Renal cortex interstitium (tissue), 11 donors: Measurements from ENCODE around the gene ZBTB16. TPM values are rescaled to one million over a fixed set of nuclear protein-coding genes. Genes with fewer than 3 reads are reported as not detected.

Source experiments
- DNase-seq, 11 donors: peaks; one replicate each; pipeline ENCODE4 v3.0.0-alpha.2; 2013; ENCODE audit warnings: low read depth in 9 of 11, low spot score in 4 of 11; ENCODE audit errors: extremely low read depth in 1 of 11
- polyA plus RNA-seq, 3 donors: library from polyadenylated mRNA; unstranded; fragments of 120-200 nt; gene quantifications; one replicate each; pipeline ENCODE4 v1.2.1, GENCODE V29; 2013; ENCODE audit not compliant: insufficient read length in 3 of 3

ZBTB16 gene
- polyA plus RNA-seq, 3 donors: 1.4 to 2.5 (median 1.7) TPM

DNA sequence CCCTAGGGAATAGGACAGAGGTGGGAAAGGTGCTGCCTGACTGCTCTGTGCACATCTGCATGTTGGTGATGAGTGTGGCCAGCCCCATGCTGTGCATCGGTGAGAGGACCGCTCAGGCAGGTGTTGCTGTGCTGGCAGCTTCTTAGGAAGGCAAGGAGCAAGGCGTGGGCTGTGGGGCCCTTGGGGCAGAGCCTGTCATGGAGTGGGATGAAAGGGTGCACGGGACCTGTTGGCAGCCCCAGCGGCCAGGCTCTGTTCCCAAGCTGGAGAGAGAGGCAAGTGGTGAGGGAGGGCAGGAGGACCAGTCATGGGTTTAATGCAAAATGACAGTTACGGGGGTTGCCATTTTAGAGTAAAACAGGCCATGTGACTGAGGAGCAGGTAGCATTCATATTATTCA lies 78.3 kb downstream of the ZBTB16 start:
- DNase-seq: no peak

DNA sequence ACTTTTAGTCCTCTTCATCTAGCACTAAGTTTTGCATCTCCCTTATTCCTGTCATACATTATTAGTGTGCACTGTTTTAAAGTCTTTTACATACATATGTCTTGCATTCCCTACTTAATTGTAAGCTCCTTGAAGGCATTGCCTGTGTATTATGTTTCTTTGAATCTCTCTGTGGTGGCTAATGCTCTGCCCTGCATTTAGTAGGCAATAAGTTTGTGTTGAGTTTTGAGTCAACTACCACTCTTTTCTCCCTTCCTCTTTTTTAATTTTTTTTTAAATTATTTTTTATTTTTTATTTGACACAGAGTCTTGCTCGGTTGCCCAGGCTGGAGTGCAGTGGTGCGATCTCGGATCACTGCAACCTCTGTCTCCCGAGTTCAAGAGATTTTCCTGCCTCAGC lies 78.9 kb downstream of the ZBTB16 start:
- no peak for DNase-seq

DNA sequence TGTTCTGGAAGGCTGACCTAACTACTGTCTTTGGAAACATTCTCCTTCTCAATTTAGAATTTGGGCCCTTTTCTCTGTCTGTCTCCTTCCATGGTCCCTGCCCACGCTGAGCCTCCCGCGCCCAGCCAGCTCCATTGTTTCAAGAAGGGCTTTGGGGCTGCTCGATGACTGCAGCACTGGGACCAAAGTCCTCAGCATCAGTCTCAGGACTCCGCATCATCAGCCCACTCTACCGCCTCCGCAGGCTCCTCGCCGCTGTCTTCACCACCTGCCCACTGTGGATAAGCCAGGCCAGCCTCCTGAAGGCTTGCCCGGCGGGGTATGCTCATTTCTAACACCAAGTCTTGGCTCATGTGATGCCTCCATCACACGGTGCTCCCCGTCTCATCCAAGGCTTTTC lies 81.3 kb downstream of the ZBTB16 start:
- no peak for DNase-seq

DNA sequence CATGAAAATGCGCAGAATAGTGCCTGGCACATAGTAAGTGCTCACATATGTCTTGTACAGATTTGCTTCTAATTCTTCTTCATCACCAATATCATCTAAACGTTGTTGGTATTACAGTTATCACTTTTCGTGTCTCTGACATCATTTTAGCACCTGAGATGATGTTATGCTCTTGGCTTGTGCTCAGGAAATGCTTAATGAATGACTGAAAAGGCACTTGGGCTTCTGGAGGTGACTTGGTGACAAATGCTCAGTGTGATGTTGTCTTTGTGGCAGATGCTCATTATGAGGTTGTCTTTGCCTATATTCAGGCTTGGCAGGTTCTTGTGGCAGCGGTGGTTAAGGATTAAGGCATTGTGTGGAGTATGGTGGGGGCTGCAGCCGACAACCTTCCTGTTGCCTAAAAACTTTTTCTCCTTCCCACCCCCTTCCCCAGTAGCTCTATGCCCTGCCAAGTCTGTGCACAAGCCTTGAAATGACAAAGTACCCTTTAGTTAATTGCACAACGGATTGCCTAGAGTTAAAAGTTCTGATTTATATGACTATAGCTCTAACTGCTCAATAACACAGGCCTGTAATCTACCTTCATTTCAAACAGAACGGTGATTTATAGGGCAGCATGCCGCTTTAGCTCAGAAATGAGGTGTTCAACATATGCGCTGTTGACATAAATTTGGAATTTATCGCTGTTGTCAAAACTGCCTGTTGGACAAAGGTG lies 82.5 kb downstream of the ZBTB16 start:
- DNase-seq: no peak

DNA sequence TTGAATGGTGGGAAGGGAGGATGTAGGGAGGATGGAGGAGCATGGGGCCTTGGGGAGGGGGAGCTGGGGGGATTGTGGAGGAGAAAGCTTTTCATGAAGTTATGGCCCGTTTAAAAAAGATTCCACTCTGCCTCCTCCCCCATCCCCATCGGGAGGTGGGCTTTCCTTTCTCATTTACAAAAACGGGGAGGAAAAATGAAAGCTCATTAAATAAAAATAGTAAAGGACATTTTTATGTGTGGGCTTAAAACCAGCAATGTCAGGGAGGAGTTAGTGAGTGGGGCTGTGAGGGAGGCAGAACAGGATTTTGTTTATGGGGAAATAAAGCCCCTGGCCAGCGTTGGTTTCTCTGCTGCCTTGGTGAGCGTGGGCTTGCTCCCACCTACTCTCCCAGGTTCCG lies 83.2 kb downstream of the ZBTB16 start:
- no peak for DNase-seq

DNA sequence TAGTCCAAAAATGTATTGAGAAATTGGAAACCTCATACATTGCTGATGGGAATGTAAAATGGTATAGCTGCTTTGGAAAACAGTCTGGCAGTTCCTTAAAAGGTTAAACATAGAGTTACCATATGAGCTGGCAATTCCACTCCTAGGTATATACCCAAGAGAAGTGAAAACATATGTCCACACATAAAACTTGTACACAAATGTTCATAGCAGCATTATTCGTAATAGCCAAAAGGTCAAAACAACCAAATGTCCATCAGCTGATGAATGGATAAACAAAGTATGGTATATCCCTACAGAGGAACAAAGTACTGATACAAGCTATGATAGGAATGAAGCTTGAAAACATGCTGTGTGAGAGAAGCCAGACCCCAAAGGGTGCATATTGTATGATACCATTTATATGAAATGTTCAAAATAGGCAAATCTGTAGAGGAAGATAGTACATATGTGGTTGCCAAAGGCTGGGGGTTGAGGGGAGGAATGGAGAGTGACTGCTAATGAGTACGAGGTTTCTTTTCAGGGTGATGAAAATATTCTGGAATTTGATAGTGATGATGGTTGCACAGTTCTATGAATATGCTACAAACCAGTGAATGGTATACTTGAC lies 85.8 kb downstream of the ZBTB16 start:
- DNase-seq: no peak

DNA sequence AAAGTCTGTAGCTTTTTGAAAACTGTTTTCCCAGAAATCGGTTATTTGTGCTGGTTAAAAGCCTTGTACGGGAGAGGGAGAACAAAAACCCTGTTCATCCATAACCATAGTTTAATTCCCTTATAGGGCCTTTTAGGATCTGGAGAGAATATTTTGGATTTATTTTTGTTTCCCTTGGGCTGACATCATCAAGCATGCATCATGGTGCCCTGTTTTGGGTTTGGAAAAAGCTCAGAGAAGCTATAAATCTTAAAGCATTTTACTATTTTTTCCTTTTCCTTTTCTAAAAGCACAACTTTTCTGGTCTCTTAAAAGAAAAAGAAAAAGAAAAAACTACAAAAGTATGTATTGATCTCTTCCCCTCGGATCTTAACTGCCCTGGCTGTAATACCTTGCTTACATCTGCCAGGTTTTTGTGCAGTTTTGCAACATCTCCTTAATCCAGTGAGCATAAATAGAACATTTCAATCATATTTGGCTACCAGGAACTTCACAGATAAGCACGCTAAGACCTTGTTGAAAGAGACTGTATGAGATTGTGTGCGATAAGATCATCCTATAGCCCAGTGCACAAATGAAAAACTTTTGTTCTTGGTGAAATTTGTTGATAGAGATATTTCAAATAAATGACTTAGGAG lies 88.0 kb downstream of the ZBTB16 start:
- no peak for DNase-seq

DNA sequence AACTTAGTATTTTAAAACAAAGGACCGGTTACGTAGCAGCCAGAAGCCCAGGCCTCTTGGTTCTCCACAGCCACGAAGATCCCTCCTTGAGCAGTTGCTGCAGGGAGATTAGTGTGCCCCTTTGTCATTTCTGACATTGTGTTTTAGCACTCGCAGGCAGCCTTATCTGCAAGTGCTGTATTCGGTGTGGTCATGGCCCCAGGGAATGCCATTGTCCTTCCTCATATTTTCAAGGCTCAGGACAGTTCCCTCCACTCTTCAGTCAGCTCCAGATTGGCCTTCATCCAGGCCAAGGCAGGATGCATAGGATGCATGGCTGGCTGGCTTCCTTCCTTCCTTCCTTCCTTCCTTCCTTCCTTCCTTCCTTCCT lies 88.5 kb downstream of the ZBTB16 start:
- no peak for DNase-seq

DNA sequence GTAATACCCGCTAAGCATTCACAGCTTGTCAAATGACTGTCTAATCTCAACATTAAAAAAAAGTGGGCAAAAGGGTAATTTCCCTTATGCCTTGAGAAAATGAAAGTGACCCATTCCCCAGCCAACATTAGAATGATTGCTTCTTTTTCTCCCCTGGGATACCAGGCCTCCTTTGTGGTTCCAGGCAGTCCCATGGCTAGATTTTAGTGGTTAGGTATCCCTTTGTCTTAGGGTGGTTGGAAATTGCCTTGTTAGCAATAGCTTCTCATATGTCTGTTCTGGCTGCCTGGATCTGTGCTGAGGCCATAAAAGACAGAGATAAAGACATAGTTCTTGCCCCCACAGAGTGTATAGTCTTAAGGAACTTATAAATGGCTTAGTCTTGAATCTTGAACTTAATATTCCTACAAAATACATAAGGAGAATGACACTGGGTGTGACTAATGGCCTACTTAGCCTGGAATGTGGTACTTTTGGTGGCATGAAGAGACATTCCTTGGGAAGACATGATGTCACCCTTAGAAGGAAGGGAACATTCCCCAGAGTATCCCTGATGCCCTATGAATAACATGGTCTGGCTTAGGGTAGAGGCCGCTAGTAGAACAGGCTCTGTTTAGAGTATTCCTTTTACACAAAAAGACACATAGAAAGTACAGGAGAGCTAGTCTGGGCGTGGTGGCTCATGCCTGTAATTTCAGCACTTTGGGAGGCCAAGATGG lies 90.3 kb downstream of the ZBTB16 start:
- DNase-seq: no peak

DNA sequence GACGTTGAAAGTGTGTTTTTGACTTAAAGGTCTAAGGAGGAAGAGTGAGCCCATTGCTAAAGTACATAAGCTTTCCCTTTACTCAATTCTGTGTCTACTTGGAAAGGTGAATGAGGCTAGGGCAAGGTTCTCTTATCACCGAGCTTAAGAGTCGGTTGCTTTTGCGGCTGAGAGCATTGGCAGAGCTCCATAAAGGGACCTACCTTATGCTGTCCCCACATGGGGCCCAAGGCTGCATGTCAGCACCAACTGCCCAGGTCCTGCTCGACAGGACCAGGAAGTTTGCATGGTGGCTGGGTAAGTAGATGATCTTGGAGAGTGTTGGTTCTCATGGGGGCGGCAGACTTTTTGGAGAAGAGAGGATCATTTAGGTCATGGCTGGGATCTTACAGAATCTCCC lies 91.2 kb downstream of the ZBTB16 start:
- DNase-seq: no peak

DNA sequence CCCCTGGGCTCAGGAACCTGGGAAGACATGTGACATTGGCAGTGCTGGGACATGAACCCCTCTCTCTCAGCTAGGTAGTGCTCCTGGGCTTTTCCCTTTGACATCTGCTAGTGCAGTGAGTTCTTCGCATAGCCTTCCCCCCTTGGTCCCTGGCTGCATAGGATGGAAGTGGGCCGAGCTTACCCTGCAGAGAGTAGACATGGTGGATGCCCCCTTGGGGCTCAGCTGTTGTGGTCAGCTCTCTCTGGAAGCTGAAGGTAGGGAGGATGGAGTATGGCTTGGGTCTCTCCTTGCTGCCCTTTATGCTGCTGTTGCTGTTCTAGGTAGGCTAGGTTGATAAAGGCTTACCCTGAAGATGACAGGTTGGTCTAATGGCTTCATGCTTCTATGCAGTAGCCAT lies 92.1 kb downstream of the ZBTB16 start:
- no peak for DNase-seq

DNA sequence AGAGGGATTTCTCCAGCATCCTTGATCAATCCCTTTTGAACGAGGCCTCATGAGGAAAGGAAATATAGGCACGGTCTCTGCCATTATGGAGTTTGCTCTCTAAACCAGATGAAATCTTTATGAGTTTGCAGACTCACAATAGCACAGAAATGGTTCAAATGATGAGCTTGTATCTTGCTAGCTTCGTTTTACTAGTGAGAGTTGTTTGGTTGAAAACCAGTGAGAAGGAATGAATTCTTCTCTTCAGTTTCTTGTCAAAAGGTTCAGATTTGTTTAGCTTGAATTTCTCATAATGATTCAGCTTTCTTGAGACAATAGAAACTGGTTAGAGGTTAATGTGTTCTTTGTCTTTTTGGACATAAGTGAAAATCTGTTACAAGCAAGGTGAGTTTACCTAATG lies 92.7 kb downstream of the ZBTB16 start:
- DNase-seq: no peak

DNA sequence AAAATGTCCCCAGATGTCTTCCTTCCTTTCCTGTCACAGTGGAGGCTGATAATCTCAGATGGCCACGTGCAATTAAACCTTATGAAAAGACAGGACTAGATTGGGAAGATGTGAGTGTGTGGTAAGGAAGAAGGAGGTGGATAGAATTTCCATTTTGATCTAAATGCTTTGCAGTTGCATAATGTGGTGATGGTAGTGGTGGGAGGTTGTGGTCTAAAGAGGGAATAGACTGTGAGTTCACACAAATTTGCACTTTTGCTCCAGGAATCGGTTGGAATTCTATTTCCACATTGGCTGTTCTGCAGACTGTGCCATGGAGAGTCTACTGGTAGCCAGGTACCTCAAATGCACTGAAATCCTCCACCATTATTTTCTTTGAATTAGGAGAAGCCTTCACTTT lies 93.3 kb downstream of the ZBTB16 start:
- no peak for DNase-seq

DNA sequence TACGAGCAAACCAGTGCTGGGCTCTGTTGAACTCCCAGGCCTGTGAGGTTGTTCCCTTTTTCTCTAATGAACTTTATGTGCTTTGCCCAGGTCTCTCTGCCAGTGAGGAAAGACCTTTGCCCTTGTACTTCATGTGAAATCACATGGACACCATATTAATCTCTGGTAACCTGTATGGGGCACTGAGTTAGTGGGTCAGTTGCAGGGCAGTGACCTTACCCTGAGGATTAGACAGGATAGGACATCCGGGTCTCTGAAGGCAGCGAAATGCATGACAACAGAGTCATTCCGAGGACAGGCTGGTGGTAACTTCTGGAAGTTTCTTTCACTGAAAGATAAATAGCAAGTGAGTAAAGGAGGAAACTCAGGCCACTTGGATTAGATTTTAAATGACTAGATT lies 93.7 kb downstream of the ZBTB16 start:
- no peak for DNase-seq

DNA sequence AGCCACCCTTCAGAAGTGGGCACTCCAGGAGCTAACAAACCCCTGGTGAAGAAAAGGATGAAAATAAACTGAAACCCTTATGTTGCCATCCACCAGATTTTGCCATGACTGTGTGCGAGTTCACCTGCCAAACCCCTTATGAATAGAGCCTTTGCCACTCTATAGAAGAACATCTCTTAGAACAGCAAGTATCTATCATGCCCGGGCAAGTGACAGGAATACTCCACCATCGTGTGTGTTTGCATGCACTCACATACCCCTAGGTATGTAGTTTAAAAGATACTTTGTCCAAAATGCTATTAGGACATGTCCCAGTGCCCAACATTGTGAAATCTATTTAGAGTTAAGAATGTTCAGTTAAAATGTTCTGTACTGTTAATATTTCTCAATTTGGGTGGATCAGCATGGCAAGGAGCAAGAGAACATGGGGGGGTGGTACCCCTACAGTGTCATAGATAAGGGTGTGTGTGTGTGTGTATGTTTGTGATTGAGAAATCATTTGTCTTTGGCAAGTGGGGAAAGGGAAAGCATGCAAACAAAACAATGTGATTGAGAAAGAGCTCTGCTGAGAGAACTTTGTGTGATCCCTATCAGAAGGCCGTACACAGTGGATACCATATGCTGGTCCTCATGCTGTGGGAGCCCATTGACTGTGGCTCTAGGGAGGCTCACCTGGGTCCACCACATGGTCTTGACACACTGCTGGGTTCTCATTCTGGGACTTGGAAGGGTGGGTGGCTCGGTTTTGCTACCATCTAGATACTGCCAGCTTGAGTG lies 94.9 kb downstream of the ZBTB16 start:
- DNase-seq: no peak

DNA sequence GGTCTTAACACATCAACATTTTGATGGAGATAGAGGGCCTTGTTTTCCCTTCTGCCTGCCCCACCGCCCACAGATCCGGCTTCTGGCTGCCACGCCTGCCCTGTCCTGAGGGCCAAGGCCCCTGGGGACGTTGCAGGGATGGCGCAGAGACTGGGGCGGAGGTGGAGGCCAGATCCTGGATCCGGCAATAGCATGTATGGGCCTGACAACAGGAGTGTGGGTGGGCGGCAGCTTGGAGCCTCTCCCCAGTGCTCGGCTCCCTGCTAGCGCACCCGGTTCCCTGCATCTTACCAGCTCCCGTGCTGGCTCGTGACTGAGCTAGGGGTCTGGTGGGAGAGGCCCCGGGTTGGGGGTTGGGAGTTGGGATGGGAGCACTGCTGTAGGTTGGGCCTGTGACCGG lies 95.6 kb downstream of the ZBTB16 start:
- no peak for DNase-seq

DNA sequence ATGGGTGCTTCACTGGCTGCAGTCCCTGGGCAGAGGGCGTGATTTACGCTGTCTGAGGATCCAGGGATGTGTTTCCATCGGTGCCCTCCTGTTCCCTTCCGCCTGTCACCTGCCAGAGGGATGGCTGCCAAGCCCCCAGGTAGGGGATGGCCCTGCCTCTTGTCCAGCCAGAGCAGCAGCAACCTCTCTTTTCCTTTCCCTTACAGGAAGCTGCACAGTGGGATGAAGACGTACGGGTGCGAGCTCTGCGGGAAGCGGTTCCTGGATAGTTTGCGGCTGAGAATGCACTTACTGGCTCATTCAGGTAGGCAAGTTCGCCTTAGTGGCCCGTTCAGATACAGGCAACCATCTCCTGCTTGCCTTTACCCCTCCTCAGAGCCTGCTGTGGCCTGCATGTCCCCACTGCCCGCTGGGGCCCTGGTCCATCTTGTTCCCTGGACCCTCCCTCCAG lies 96.6 kb downstream of the ZBTB16 start:
- DNase-seq: no peak

DNA sequence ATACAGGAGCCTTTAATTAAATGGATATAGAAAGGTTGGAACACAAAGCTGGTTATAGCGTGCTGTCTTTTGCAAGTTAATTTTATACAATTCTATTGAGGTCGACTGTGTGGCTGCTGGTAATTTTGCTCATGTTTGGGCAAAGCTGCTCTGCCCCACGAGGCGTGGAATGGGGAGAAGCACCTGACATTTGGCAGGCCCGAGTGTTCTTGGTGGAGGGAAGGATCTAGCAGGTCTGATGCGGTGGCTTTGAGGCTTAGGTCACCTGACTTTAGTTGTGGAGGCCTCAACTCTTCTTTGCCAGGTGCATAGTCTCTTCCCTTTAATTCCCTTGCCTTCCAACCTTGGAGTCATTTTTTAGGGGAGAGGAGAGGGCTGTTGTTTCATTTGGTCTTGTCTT lies 97.3 kb downstream of the ZBTB16 start:
- no peak for DNase-seq

DNA sequence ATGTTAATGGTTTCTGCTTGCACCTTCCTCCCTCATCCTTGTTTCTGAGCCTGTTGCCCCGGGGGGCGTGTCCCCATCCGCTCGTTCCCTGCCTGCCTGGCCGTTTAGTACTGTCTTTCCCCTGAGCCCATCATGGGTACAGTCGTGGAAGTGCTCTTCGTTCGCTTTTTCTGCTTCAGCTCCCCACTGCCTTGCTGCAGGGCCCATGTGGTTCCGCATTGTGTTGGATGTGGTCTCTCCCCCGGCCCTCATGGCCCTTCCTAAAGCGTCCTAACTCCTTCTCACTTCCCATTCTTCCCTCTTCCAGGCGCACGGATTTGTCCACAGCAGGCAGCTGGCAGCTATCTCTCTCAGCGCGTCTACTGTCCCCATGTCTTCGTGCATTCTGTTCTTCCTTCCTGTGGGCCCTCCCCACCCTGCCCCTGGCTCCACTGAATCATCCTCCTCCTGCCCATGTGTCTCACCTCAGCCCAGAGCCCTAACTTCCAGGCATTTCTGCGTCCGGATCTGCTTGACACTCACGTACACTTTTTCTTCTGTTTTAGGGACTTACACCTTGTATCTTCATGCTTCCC lies 98.1 kb downstream of the ZBTB16 start:
- DNase-seq: no peak
